Spleen (tissue), 11 donors: ENCODE data around the gene ALCAM. TPM values are rescaled to one million over a fixed set of nuclear protein-coding genes. Genes with fewer than 3 reads are reported as not detected.

ENCODE experiments used
- DNase-seq: peaks from one replicate; pipeline ENCODE4 v3.0.0-alpha.2; 2020
- H3K27ac ChIP-seq, 8 donors: fragments of 200-600 bp; sonication (generic) in 7 of 8; 1 replicate in 4 of 8; 2 replicates in 4 of 8; pipeline versions ENCODE4 v1.5.0 to v1.8.0; 2016 to 2021; ENCODE audit warnings: inconsistent platforms in 4 of 8, mild to moderate bottlenecking in 4 of 8, moderate library complexity in 1 of 8
- H3K27me3 ChIP-seq, 7 donors: fragments of 200-600 bp; sonication (generic) in 6 of 7; replicated peaks in 1 of 7; 1 replicate in 4 of 7; 2 replicates in 3 of 7; pipeline versions ENCODE4 v1.5.0 to v1.8.0; 2016 to 2021; ENCODE audit warnings: inconsistent platforms in 3 of 7, mild to moderate bottlenecking in 1 of 7
- H3K36me3 ChIP-seq, 6 donors: fragments of 200-600 bp; sonication (generic) in 5 of 6; 1 replicate in 4 of 6; 2 replicates in 2 of 6; pipeline versions ENCODE4 v1.5.0 to v1.8.0; 2016 to 2021; ENCODE audit warnings: inconsistent platforms in 2 of 6
- H3K4me1 ChIP-seq, 6 donors: fragments of 200-600 bp; sonication (generic) in 5 of 6; 1 replicate in 3 of 6; 2 replicates in 3 of 6; pipeline versions ENCODE4 v1.5.0 to v1.8.0; 2016 to 2021; ENCODE audit warnings: inconsistent platforms in 3 of 6
- H3K4me3 ChIP-seq, 8 donors: fragments of 200-600 bp; sonication (generic) in 7 of 8; 1 replicate in 4 of 8; 2 replicates in 4 of 8; pipeline versions ENCODE4 v1.5.0 to v1.8.0; 2016 to 2021; ENCODE audit warnings: inconsistent platforms in 4 of 8, mild to moderate bottlenecking in 4 of 8, moderate library complexity in 2 of 8
- H3K9me3 ChIP-seq, 8 donors: fragments of 200-600 bp; sonication (generic) in 7 of 8; 1 replicate in 4 of 8; 2 replicates in 4 of 8; pipeline versions ENCODE4 v1.5.0 to v1.8.0; 2016 to 2021; ENCODE audit warnings: inconsistent platforms in 4 of 8
- POLR2A ChIP-seq, 3 donors: fragments of 450-650 bp; IDR thresholded peaks; one replicate each; pipeline ENCODE4 v1.5.1; 2017; ENCODE audit warnings: antibody characterized with exemption in 3 of 3, mild to moderate bottlenecking in 1 of 3
- POLR2AphosphoS5 ChIP-seq, 3 donors: sonication (generic); formaldehyde crosslinking; IDR thresholded peaks; one replicate each; pipeline ENCODE4 v1.5.1; 2017; ENCODE audit warnings: antibody characterized with exemption in 3 of 3
- WGBS, 5 donors: extraction: QIAGEN DNeasy Blood & Tissue Kit in 3 of 5; methylation state at CpG; one replicate each; pipeline versions ENCODE4 v1.1.5 to v1.1.7; 2013 to 2018; 5-methylcytosine and 5-hydroxymethylcytosine counted together
- intact Hi-C: fragments of 100-400 bp; cut with DNase I; formaldehyde crosslinking; loops from one replicate; pipeline ENCODE4 v1.15.0; 2023; ENCODE audit warnings: low total_unique reads
- polyA plus RNA-seq, 3 donors: library from polyadenylated mRNA; stranded (reverse); fragments of 200-250 nt; gene quantifications; one replicate each; pipeline ENCODE4 v1.2.1, GENCODE V29; 2013
- total RNA-seq, 7 donors: library from RNA; depleted of rRNA in 3 of 7; stranded (reverse); fragments of >200 nt in 3 of 7; fragmentation: NEBNext Ultra II Directional in 4 of 7; extraction: Animal tissue kit (Norgen Biotek cat#: 25700) in 4 of 7; gene quantifications; one replicate each; pipeline versions ENCODE4 v1.1.0 to v1.2.1, GENCODE V29; 2016 to 2021
- TF ChIP-seq, protein P1 (sequence below), 11 experiments: fragments of 200-600 bp in 7 of 11; fragments of 450-650 bp in 4 of 11; sonication (generic) in 4 of 11; IDR thresholded peaks in 8 of 11; conservative IDR thresholded peaks in 3 of 11; 1 replicate in 7 of 11; 2 replicates in 4 of 11; pipeline versions ENCODE4 v1.4.0 to v1.8.0; 2016 to 2021; ENCODE audit warnings: antibody characterized with exemption in 11 of 11, inconsistent platforms in 4 of 11, mild to moderate bottlenecking in 1 of 11
- donor health status: healthy with polysubstance abuse.
- donor health status: DM: no; HTN: no; CAD: no; lungs with moderate emphysema.
- donor health status: DM: no; HTN: no; CAD: no.
- donor health status: Bipolar disorder and iron deficiency.
- donor health status: healthy.
- donor health status: DM: no; HTN: no; CAD: no.
- donor health status: DM: yes; HTN: yes; CAD: no.

The ALCAM gene
- total and polyA plus RNA-seq, 10 donors, result 6.3 to 18.5 (median 11.8) TPM

DNA sequence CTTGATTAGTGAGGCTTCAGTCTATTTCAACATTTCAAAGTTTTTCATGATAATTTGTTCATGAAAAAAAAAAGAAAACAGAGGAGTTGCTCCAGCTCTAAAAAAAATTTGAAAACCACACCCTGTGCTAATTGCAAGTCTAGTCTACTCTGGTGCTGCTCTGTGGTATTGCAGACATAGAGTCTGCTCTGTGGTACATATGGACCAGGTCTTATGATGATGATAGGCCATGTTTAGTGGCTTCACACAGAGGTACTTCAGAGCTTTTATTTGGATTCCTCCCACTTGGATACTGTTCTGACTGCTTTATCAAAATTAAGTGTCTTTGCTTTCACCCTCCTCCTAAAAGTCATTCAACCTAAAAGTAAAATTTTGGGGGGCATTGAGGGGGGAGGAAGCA lies 160.8 kb downstream of the ALCAM start:
- DNase-seq, result no peak
- intact Hi-C loops, result no loop called here
- TF ChIP-seq POLR2A (IDR thresholded peaks at IDR 0.05) (no peak), POLR2AphosphoS5 (IDR thresholded peaks at IDR 0.05) (no peak)
- TF ChIP-seq, protein P1, sequence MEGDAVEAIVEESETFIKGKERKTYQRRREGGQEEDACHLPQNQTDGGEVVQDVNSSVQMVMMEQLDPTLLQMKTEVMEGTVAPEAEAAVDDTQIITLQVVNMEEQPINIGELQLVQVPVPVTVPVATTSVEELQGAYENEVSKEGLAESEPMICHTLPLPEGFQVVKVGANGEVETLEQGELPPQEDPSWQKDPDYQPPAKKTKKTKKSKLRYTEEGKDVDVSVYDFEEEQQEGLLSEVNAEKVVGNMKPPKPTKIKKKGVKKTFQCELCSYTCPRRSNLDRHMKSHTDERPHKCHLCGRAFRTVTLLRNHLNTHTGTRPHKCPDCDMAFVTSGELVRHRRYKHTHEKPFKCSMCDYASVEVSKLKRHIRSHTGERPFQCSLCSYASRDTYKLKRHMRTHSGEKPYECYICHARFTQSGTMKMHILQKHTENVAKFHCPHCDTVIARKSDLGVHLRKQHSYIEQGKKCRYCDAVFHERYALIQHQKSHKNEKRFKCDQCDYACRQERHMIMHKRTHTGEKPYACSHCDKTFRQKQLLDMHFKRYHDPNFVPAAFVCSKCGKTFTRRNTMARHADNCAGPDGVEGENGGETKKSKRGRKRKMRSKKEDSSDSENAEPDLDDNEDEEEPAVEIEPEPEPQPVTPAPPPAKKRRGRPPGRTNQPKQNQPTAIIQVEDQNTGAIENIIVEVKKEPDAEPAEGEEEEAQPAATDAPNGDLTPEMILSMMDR (IDR thresholded peaks at IDR 0.05 in 8 of 11, conservative IDR thresholded peaks at IDR 0.05 in 3 of 11), result no peak
- no peaks in the 10 kb centered on the region for H3K27me3 ChIP-seq
- H3K4me1 ChIP-seq, result no peaks in the 10 kb centered on the region
- H3K36me3 ChIP-seq, result peaks cover 0 to 22% (median 0%) of the 10 kb centered on the region in 6 donors
- H3K27ac ChIP-seq, result no peak overlapping the region
- no peaks in the 10 kb centered on the region for H3K9me3 ChIP-seq
- no peak overlapping the region for H3K4me3 ChIP-seq

DNA sequence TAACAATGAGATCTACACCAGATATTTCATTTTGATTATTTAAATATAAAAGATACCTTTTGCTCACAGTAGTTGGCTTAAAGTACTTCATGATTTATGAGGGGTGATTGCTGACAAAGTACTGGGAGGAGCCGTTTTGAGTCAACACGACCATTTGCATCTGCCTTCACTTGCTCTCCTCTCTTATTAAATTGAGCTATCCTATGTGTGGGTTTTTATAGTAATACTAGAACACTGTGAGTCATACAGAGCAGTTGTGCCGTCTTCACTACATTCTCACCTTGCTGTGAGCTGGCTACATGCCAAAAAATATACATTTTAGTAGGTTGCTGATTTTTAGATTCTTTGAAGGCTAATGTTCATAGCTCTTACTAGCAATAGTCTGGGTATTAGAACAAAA lies 161.2 kb downstream of the ALCAM start:
- peaks cover 0 to 24% (median 0%) of the 10 kb centered on the region in 6 donors for H3K36me3 ChIP-seq
- no peaks in the 10 kb centered on the region for H3K27me3 ChIP-seq
- H3K4me3 ChIP-seq, result no peak overlapping the region
- no peaks in the 10 kb centered on the region for H3K4me1 ChIP-seq
- DNase-seq, result no peak
- H3K27ac ChIP-seq, result no peak overlapping the region
- 41 to 62% (median 53%) methylated on average over 3 of the region's 3 CpGs for WGBS, 5 donors
- intact Hi-C loops, result no loop called here
- H3K9me3 ChIP-seq, result no peaks in the 10 kb centered on the region
- TF ChIP-seq POLR2A (IDR thresholded peaks at IDR 0.05), result no peak
- TF ChIP-seq, protein P1 (IDR thresholded peaks at IDR 0.05 in 8 of 11, conservative IDR thresholded peaks at IDR 0.05 in 3 of 11), result no peak
- no peak for TF ChIP-seq POLR2AphosphoS5 (IDR thresholded peaks at IDR 0.05)

DNA sequence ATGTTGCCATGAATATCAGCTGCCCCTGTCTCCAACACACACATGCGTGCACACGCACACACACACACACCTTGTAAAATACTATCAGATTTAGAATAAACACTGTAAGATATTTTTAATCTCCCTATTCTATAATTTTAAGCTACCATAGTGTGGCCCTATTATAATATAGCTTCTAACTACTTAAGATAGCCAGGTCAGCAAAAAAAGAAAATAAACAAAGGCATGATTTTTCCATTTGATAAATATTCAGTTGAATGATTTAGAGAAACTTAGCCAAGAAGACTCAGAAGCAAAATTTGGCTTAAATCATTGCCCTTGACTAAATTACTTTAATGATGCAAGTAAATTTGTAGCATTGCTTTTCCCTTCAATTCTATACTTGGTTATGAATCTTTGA lies 162.2 kb downstream of the ALCAM start:
- Histone ChIP-seq H3K36me3 (peaks cover 0 to 28% (median 0%) of the 10 kb centered on the region in 6 donors), H3K9me3 (no peaks in the 10 kb centered on the region), H3K4me3 (no peak overlapping the region), H3K4me1 (no peaks in the 10 kb centered on the region), H3K27ac (no peak overlapping the region), H3K27me3 (no peaks in the 10 kb centered on the region)
- TF ChIP-seq, protein P1 (IDR thresholded peaks at IDR 0.05 in 8 of 11, conservative IDR thresholded peaks at IDR 0.05 in 3 of 11), result no peak
- TF ChIP-seq POLR2A (IDR thresholded peaks at IDR 0.05) (no peak), POLR2AphosphoS5 (IDR thresholded peaks at IDR 0.05) (no peak)
- intact Hi-C loops, result no loop called here
- no peak for DNase-seq
- WGBS, 5 donors, result 96 to 100% (median 97%) methylated on average over 2 of the region's 2 CpGs

DNA sequence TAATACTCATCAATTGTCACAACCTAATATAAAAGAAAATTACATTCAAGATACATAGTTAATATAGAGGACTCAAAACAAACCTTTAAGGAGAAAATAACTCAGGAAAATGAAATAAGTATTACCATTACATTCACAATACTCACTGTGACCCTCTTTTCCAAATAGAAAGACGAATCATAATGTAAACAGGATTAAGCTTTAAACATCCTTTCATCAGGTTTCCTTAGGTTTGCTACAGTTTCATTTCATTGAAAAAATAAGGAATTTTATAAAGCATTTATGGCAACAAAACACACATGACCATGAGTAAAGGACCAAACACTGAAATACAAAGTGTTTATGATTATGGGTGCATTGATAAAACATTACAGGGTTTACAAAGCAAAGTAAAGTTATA lies 162.7 kb downstream of the ALCAM start:
- Histone ChIP-seq H3K4me1 (no peaks in the 10 kb centered on the region), H3K36me3 (peaks cover 0 to 28% (median under 1%) of the 10 kb centered on the region in 6 donors), H3K27me3 (no peaks in the 10 kb centered on the region), H3K4me3 (no peak overlapping the region), H3K9me3 (no peaks in the 10 kb centered on the region), H3K27ac (no peak overlapping the region)
- WGBS, 5 donors, result 85 to 91% (median 89%) methylated on average over 1 of the region's 1 CpG
- DNase-seq, result no peak
- intact Hi-C loops, result no loop called here
- no peak for TF ChIP-seq POLR2AphosphoS5 (IDR thresholded peaks at IDR 0.05)
- TF ChIP-seq POLR2A (IDR thresholded peaks at IDR 0.05), result no peak
- TF ChIP-seq, protein P1 (IDR thresholded peaks at IDR 0.05 in 8 of 11, conservative IDR thresholded peaks at IDR 0.05 in 3 of 11), result no peak
